Measurements from ENCODE around the gene ITGAE.

Gene ITGAE

DNA sequence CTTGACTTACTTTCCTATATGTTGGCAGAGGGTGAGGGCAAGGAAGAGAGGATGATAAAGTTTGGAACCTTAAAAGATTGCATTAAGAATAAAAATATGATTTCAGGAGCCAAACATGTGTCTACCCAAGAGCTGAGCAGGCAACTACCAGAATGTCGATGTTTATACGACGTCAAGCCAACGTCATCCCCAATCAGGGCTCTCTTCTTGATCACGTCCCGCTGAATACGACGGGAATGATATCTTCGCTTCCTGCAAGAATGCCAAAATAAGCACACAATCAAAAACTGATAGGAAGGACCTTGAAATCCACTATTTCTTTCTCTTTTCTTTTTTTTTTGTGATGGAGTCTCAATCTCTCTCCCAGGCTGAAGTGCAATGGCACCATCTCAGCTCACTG lies 20.1 kb upstream of the ITGAE start:
- no peak for TF ChIP-seq CREB1 (IDR thresholded peaks at IDR 0.05; ENCODE audit: low read depth)

- TF ChIP-seq FOXM1 (IDR thresholded peaks at IDR 0.05; ENCODE audit: borderline replicate concordance, low read depth) (no peak), CREB1 (IDR thresholded peaks at IDR 0.05; ENCODE audit: low read depth) (no peak), REST (IDR thresholded peaks at IDR 0.05; ENCODE audit: low read depth) (no peak), USF1 (IDR thresholded peaks at IDR 0.05) (no peak), TAF1 (IDR thresholded peaks at IDR 0.05; ENCODE audit: low read depth) (no peak), TEAD4 (IDR thresholded peaks at IDR 0.05) (no peak), CEBPB (IDR thresholded peaks at IDR 0.05) (no peak), RAD21 (IDR thresholded peaks at IDR 0.05; ENCODE audit: low read depth) (no peak), EGR1 (IDR thresholded peaks at IDR 0.05) (no peak)
- TF ChIP-seq, protein P1, sequence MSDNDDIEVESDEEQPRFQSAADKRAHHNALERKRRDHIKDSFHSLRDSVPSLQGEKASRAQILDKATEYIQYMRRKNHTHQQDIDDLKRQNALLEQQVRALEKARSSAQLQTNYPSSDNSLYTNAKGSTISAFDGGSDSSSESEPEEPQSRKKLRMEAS (IDR thresholded peaks at IDR 0.05), result no peak
Observed at GRCh38 chr17:3818786-3819185, 17.8 kb upstream of the ITGAE start.

DNA sequence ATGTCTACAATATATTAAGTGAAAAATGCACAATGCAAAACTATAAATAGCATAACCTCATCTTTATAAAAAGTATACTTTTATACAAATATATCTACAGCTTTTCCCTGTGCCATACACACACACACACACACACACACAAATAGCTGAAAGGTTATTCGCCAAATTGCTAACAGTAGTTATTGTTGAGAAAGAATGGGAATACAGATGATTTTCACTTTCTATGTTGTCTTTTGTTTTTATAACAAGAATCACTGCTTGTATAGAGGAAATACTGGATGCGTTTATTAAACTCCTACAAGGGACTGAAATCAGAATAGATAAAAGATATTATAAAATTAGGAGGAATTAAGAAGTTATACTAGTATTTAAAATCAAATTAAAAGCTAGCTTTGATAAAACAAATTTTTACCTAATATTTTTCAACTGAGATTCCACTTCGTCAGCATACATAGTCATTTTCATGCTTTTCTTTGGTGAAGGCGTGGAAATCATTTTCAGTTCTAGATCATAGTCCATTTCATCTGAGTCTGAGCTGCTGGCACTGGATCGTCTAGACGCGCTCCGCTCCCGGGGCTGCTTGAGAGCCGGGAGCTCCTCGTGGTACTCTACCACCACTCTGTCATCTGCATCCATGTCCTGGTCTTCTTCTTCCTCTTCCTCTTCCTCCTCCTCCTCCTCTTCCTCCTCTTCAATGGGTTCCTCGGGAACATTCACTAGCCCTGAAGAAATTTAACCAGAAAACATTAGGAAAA lies 17.0 kb upstream of the ITGAE start:
- TF ChIP-seq ZBTB7A (IDR thresholded peaks at IDR 0.05; ENCODE audit: low read depth), result no peak
- TF ChIP-seq TEAD4 (IDR thresholded peaks at IDR 0.05), result no peak
- TF ChIP-seq, protein P1 (IDR thresholded peaks at IDR 0.05), result no peak
- TF ChIP-seq TAF1 (IDR thresholded peaks at IDR 0.05; ENCODE audit: low read depth), result no peak
- TF ChIP-seq CREB1 (IDR thresholded peaks at IDR 0.05; ENCODE audit: low read depth), result no peak
- no peak for TF ChIP-seq NFIC (IDR thresholded peaks at IDR 0.05)

DNA sequence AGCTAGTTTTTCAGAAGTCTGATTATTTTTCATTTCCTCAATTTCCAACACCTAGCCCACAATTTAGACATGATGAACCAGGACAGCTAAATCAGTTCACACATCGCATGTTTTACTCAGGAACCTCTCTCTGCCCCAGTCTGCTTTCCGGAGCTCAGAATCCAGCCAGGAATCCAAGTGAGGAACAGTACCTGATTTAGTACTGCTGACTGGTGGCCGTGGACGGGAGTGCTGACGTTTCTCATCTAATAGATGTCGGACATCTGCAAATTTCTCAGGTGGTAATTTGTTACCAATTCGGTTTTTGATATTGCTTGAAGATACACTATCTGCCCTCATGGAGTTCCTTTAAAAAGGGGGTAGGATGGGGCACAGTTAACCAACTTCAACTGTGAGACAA lies 14.9 kb upstream of the ITGAE start:
- no peak for TF ChIP-seq USF1 (IDR thresholded peaks at IDR 0.05)
- no peak for TF ChIP-seq TCF12 (IDR thresholded peaks at IDR 0.05; ENCODE audit: low read depth)

- TF ChIP-seq CREB1 (IDR thresholded peaks at IDR 0.05; ENCODE audit: low read depth) (no peak), FOXM1 (IDR thresholded peaks at IDR 0.05; ENCODE audit: borderline replicate concordance, low read depth) (no peak), EP300 (IDR thresholded peaks at IDR 0.05; ENCODE audit: borderline replicate concordance) (no peak)
Observed at GRCh38 chr17:3815122-3815521, 14.1 kb upstream of the ITGAE start.

DNA sequence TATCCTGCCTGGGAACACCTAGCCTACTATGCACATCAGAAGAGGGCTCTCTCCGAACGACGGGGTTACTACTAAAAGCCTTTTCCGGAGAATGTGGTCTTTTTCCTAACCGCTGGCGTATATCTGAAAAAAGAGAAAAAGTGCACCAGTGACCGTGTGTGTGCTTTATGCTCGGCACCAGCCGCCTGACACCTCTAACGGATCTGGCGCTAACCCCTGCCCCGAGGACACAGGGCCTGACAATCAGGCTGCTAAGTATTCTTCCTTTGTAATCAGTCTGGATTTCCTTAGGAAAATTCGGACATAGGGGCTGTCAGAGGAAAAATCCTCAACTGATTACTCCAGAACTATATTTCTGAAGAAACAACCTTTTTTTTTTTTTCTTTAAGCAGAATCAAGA lies 13.4 kb upstream of the ITGAE start:
- TF ChIP-seq, protein P1 (IDR thresholded peaks at IDR 0.05), result no peak
- TF ChIP-seq CREB1 (IDR thresholded peaks at IDR 0.05; ENCODE audit: low read depth), result no peak
- no peak for TF ChIP-seq TEAD4 (IDR thresholded peaks at IDR 0.05)

GRCh38 chr17:3813171-3813570 lies 12.2 kb upstream of the ITGAE start:
- TF ChIP-seq NFIC (IDR thresholded peaks at IDR 0.05), result no peak
- TF ChIP-seq, protein P1 (IDR thresholded peaks at IDR 0.05), result no peak
- no peak for TF ChIP-seq TAF1 (IDR thresholded peaks at IDR 0.05; ENCODE audit: low read depth)
- TF ChIP-seq RAD21 (IDR thresholded peaks at IDR 0.05; ENCODE audit: low read depth), result no peak
- no peak for TF ChIP-seq YY1 (IDR thresholded peaks at IDR 0.05; ENCODE audit: low read depth)
- no peak for TF ChIP-seq TEAD4 (IDR thresholded peaks at IDR 0.05)
- no peak for TF ChIP-seq USF1 (IDR thresholded peaks at IDR 0.05)
- TF ChIP-seq CEBPB (IDR thresholded peaks at IDR 0.05), result no peak
- TF ChIP-seq REST (IDR thresholded peaks at IDR 0.05; ENCODE audit: low read depth), result no peak
- TF ChIP-seq EP300 (IDR thresholded peaks at IDR 0.05; ENCODE audit: borderline replicate concordance), result no peak
- no peak for TF ChIP-seq FOXM1 (IDR thresholded peaks at IDR 0.05; ENCODE audit: borderline replicate concordance, low read depth)
- no peak for TF ChIP-seq EGR1 (IDR thresholded peaks at IDR 0.05)
- TF ChIP-seq TCF12 (IDR thresholded peaks at IDR 0.05; ENCODE audit: low read depth), result no peak
- TF ChIP-seq CREB1 (IDR thresholded peaks at IDR 0.05; ENCODE audit: low read depth), result no peak
- TF ChIP-seq ZBTB7A (IDR thresholded peaks at IDR 0.05; ENCODE audit: low read depth), result no peak

All from Ishikawa (cell line).